NCI-H1694 treated with DMSO at 0.1 percent for 48 hours (cell line): ENCODE data around the gene FBRSL1.
"Not testable (repeated sequence)": the region's sequence is repeated elsewhere in the genome, so short reads cannot be mapped to it uniquely, and the experiment has no call there.

ENCODE experiments used
- DNase-seq: peaks from one replicate; lab custom pipeline; 2025; lab: John Stamatoyannopoulos, UW

Gene FBRSL1

GRCh38 chr12:132471011-132471857 is 18.7 kb upstream of the FBRSL1 start:
- DNase-seq, result no peak

- no peak for DNase-seq
These were observed 18.1 kb upstream of the FBRSL1 start for GRCh38 chr12:132471858-132472255.

GRCh38 chr12:132472386-132472785 is 17.6 kb upstream of the FBRSL1 start:
- DNase-seq, result no peak

- no peak for DNase-seq
These were observed 15.7 kb upstream of the FBRSL1 start for GRCh38 chr12:132474237-132474741.

DNA sequence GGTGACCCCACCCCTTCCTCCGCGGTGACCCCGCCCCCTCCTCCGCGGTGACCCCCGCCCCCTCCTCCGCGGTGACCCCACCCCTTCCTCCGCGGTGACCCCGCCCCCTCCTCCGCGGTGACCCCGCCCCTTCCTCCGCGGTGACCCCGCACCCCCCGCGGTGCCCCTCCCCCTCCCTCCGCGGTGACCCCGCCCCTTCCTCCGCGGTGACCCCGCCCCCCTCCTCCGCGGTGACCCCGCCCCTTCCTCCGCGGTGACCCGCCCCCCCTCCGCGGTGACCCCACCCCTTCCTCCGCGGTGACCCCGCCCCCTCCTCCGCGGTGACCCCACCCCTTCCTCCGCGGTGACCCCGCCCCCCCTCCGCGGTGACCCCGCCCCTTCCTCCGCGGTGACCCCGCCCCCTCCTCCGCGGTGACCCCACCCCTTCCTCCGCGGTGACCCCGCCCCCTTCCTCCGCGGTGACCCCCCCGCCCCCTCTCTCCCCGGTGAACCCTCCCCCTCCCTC is 15.1 kb upstream of the FBRSL1 start:
- not testable (repeated sequence) for DNase-seq

DNA sequence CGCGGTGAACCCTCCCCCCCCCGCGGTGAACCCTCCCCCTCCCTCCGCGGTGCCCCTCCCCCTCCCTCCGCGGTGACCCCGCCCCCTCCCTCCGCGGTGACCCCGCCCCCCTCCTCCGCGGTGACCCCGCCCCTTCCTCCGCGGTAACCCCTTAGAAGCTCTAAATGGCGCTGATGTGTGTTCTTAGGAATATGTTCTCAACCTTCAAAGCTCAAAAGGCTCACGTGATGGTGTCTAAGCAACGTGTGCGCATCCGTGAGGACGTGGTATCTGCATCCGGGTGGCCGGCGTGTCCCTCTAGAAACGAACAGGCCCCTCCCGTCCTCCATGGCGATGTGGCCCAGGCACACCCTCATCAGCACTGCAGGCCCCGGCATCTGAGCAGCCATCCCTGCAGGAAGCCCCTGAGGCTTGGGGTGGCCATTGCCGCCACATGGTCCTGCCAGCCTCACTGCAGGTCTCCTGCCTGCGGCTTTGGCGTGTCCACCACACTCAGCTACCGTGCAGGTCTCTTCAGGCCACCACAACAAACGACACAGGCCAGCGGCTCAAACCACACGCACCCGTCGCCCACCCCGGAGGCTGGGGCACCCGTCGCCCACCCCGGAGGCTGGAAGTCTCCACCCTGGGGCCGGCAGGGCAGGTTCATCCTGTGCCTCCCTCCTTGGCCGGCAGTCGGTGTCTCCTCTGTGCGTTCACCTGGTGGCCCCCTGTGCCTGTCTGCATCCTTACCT is 14.5 kb upstream of the FBRSL1 start:
- DNase-seq, result no peak

GRCh38 chr12:132476038-132476414 is 13.9 kb upstream of the FBRSL1 start:
- no peak for DNase-seq

GRCh38 chr12:132476421-132476820 is 13.5 kb upstream of the FBRSL1 start:
- no peak for DNase-seq

DNA sequence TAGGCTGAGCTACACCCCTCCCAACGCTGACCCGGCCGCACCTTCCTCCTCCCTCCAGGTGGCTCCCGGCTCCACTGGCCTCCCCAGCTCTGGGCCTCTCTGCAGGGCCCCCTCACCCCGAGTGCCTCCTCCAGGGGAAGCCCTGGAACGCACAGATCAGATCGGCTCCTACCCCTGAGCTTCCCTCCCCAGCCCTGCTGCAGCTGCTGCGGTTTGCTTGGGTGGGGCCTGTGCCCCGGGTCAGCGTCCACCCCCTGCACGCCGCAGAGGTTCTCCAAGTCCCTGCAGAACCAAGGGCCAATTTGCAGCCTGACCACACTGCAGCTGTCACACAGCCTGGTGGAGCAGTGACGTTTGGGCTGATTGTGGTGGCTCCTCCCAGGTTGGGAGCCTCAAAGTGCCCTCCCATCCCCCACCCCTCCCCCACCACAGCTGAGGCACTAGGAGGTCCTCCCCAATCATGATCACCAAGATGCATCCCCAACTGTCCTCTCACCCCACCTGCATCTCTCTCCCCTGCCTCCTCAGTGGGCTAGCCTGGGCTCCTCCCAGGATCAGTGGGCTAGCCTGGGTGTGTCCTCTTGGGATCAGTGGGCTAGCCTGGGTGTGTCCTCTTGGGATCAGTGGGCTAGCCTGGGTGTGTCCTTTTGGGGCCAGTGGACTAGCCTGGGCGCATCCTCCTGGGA is 12.8 kb upstream of the FBRSL1 start:
- DNase-seq, result no peak

DNA sequence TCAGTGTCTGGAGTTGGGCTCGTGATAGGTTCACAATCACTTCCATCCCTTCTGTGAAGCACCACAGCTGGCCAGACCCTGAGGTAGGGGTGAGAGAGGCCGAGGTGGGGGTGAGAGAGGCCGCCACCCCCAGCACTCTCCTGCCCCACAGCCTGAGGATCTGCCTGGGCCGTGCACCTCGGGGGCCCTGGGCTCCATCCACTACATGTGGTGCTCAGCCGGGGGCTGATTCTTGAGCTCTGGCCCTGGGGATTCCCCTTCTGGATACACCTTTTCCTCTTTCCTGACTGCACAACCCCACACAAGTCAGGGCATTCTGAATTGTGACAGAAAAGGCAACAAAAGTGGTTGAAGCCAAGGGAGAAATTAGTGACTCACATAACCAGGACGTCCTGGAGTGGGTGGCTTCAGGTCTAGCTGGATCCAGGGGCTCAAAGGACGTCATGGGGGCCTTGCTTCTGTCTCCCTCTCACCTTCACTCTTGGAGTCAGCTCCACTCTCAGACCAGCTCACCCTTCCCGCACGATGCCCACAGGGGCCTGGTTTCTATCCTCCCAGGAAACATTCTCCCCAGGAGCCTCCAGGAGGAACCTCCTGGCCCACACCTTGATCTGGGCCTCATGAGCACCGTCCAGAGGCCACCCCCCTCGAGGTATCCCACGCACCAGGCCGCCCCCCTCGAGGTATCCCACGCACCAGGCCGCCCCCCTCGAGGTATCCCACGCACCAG is 12.1 kb upstream of the FBRSL1 start:
- DNase-seq, result no peak

DNA sequence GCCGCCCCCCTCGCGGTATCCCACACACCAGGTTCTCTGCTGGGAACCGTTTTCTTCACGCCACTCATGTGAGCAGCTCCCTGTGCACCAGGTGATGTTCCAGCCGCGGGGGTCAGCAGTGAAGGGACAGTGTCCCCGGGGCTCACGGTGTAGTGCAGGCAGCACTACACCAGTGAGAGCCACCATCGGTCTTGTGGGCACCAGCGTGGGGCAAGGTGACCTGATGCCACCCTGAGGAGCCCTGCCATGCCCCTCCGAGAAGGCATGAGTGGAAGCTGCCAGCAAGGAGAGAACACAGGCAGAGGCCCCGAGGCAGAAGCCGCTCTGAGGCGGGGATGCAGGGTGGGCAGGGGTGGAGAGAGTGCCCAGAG is 11.5 kb upstream of the FBRSL1 start:
- no peak for DNase-seq

GRCh38 chr12:132478845-132479244 is 11.1 kb upstream of the FBRSL1 start:
- DNase-seq, result no peak

GRCh38 chr12:132479291-132479690 is 10.7 kb upstream of the FBRSL1 start:
- DNase-seq, result no peak

DNA sequence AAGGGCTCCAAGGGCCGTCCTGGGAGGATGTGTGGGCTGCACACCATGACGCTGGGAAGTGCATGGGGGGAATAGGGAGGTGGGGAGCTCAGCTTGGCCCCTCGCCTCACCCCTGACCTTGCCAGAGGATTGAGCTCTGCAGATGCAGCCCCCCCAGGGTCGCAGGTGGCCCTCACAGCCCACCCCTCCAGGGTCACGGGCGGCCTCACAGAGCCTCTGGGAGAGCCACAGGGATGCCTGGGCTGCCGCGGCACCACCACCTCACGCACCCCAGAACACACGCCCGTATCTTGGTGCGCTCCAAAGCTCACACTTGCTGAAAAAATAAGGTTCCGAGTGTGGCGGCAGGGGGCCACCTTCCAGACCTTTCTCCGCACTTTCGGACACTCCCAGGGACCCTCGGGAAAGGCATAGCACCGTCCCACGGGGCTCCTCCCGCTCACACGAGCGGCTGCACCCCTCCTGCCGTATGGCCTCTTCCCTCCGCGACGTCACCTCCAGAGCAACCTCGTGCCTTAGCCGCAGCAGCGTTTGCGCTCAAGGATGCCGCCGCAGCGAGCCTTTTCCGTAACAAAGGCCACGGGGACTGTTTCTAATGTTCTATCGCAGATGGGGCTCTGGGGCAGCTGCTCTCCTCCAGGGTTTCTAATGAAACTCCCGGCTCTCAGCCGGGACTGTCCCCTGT is 9.9 kb upstream of the FBRSL1 start:
- no peak for DNase-seq

GRCh38 chr12:132480623-132481132 is 9.3 kb upstream of the FBRSL1 start:
- DNase-seq, result no peak

- no peak for DNase-seq
These were observed 8.6 kb upstream of the FBRSL1 start for GRCh38 chr12:132481345-132481744.

DNA sequence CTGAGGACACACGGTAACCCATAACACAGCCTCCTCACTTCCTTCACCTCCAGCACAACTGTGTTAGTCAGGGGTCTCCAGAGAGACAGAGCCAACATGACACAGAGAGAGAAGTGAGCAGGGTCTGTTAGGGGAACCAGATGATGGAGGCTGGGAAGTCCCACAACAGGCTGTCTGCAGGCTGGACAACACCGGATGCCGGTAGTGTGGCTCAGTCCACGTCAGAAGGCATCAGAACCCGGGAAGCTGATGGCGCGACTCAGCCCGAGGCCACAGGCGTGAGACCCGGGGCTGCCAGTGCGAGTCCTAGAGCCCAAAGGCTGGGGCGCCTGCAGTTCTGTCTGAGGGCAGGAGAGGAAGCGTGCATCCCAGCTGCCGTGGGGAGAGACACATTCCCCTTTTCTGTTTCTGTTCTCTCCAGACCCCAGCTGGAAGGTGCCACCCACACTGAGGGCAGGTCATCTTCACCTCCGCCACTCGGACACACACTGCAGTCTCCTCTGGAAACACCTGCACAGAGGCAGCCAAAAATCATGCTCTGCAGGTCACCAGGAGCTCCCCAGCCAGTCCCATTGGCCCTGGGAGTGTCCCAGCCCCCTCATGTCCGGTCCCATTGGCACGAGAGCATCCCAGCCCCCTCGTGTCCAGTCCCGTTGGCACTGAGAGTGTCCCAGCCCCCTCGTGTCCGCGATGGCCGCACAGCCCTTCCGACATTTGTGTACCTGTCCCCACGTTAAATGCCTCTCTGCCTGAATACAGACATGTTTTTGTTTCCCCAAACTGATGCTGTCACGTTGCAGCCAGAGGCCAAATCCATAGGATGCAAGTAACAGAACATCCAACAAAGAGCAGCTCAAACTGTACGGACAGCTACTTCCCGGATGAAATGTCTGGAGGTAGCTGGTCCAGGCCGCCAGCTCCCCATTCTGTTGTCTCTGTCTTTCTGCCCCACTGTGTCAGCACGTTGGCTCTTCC is 7.9 kb upstream of the FBRSL1 start:
- DNase-seq, result no peak

DNA sequence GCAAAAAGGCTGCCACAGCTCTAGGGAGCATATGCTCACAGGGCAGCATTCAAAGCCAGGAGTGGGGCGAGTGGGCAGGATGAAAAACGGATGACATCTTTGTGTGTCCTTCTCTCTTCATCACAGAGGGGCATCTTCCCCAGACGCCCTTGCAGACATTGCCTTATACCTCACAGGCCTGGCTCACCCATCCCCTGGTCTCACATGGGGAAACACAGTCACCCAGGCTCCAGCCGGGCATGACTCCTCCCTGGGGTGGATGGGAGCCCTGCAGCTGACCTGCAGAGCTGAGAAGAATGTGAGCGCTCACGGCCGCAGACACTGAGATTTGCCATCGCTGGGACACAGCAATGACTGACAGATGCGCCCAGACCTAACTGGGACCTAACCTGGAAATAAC is 7.2 kb upstream of the FBRSL1 start:
- DNase-seq, result no peak

DNA sequence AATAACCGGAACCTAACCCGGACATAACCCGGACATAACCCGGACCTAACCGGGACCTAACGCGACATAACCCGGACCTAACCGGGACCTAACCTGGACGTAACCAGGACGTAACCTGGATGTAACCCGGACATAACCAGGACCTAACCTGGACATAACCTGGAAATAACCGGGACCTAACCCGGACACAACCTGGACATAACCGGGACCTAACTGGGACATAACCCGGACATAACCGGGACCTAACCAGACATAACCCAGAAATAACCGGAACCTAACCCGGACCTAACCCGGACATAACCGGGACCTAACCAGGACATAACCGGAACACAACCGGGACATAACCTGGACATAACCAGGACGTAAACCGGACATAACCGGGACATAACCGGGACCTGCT is 6.7 kb upstream of the FBRSL1 start:
- DNase-seq, result no peak

DNA sequence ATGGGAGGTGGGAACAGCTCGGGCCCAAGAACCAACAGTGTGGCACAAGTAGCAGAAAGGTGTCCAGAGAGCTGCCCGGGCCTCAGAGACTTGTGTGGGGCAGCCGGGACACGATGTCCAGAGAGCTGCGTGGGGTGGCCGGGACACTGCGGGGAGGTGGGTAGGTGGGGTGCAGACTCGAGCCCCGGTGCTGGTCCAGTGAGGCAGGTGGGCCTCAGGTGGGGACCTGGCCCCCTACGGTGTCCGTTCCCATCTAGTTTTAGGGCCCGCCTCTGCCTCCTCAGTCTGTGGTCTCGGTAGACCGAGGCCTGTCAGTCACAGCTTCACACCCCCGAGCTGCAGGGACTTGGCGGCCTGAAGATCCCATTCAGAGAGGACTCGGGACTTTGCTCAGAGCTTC is 6.3 kb upstream of the FBRSL1 start:
- no peak for DNase-seq
